OCI-LY1 (cell line): Measurements from ENCODE around the gene NDUFV1.

ENCODE experiments used
- EZH2 ChIP-seq: fragments of 200-600 bp; sonication (generic), shearing (Covaris generic); IDR thresholded peaks from 2 replicates; pipeline ENCODE4 v1.8.0; 2017; ENCODE audit warnings: borderline replicate concordance, mixed run types, mild to moderate bottlenecking, antibody characterized with exemption, low read length, moderate library complexity, mixed read lengths
- TF ChIP-seq, protein P1 (sequence below): fragments of 200-600 bp; sonication (generic), shearing (Covaris generic); IDR thresholded peaks from 2 replicates; pipeline ENCODE4 v1.5.1; 2017; ENCODE audit warnings: mild to moderate bottlenecking, antibody characterized with exemption, low read length, moderate library complexity, mixed read lengths

DNA sequence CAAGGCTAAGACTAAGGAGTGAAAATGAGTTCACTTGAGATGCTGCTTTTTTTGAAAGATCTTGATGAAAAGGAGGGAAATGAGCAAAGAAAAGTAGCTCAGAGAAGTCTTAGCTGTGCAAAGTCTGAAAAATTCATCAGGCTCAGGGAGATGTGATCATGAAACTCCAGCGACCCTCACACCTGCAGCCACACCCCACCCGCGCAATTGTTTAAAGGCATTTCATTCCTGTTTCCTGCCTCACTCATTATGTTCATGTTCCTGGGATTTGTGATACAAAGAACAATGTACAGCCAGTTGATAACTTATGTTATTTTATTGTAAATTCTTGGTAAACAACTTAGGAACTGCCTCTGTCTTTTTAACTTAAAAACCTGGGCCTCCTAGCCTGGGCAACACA lies 31.8 kb upstream of the NDUFV1 start:
- TF ChIP-seq, protein P1, sequence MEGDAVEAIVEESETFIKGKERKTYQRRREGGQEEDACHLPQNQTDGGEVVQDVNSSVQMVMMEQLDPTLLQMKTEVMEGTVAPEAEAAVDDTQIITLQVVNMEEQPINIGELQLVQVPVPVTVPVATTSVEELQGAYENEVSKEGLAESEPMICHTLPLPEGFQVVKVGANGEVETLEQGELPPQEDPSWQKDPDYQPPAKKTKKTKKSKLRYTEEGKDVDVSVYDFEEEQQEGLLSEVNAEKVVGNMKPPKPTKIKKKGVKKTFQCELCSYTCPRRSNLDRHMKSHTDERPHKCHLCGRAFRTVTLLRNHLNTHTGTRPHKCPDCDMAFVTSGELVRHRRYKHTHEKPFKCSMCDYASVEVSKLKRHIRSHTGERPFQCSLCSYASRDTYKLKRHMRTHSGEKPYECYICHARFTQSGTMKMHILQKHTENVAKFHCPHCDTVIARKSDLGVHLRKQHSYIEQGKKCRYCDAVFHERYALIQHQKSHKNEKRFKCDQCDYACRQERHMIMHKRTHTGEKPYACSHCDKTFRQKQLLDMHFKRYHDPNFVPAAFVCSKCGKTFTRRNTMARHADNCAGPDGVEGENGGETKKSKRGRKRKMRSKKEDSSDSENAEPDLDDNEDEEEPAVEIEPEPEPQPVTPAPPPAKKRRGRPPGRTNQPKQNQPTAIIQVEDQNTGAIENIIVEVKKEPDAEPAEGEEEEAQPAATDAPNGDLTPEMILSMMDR, result no peak
- TF ChIP-seq EZH2, result no peak
